A549 (cell line): ENCODE results near the gene MYNN. TPM values are rescaled to one million over a fixed set of nuclear protein-coding genes. Genes with fewer than 3 reads are reported as not detected.

Experiments used
- ATAC-seq, 2 experiments: fragments of 200-7000 bp in 1 of 2; fragments of >200 bp in 1 of 2; cut with Nextera tagmentation in 1 of 2; cut with Tn5 transposase in 1 of 2; 3 replicates each; pipeline versions ENCODE4 v1.8.0 to v1.9.1; 2018 to 2020; ENCODE audit warnings: mild to moderate bottlenecking in 1 of 2, moderate library complexity in 1 of 2
- CTCF ChIA-PET: fragments of 300-600 bp; sonication (Branson Sonifier 250); formaldehyde crosslinking; extraction: SDS; loops from one replicate; lab custom pipeline; 2021; ENCODE audit warnings: antibody characterized with exemption, inconsistent platforms; lab: Yijun Ruan, JAX
- POLR2A ChIA-PET: fragments of 350-600 bp; formaldehyde crosslinking; extraction: SDS; loops from one replicate; lab custom pipeline; 2021; ENCODE audit warnings: antibody characterized with exemption, inconsistent platforms; lab: Yijun Ruan, JAX
- DNase-seq, 2 experiments: peaks; one replicate each; pipeline versions ENCODE4 v3.0.0 to v3.0.0-alpha.2; 2011 to 2016; ENCODE audit warnings: low read depth in 1 of 2, low spot score in 1 of 2
- FAIRE-seq: peaks from 2 replicates; lab custom pipeline; 2011; peaks lifted over from hg19 to GRCh38; lab: Jason Lieb, UNC
- H3K27ac ChIP-seq, 2 experiments: fragments of >200 bp; sonication (Bioruptor Twin); formaldehyde crosslinking; 3 replicates each; pipeline ENCODE4 v1.5.1; 2016 to 2017
- H3K4me1 ChIP-seq: fragments of >200 bp; sonication (Bioruptor Twin); formaldehyde crosslinking; 3 replicates; pipeline ENCODE4 v1.6.1; 2016
- H3K4me2 ChIP-seq: fragments of >200 bp; sonication (Bioruptor Twin); formaldehyde crosslinking; 3 replicates; pipeline ENCODE4 v1.6.1; 2016
- H3K4me3 ChIP-seq: fragments of >200 bp; sonication (Bioruptor Twin); formaldehyde crosslinking; 3 replicates; pipeline ENCODE4 v1.5.1; 2016
- H3K9me3 ChIP-seq: fragments of >200 bp; sonication (Bioruptor Twin); formaldehyde crosslinking; 3 replicates; pipeline ENCODE4 v1.6.1; 2016
- CEBPB ChIP-seq, 2 experiments: fragments of >200 bp in 1 of 2; sonication (Bioruptor Twin) in 1 of 2; formaldehyde crosslinking in 1 of 2; IDR thresholded peaks; 2 replicates each; pipeline ENCODE4 v1.6.1; 2012 to 2016
- CHD4 ChIP-seq: fragments of 200-600 bp; sonication (generic); IDR thresholded peaks from 2 replicates; pipeline ENCODE4 v1.6.1; 2016; ENCODE audit warnings: antibody characterized with exemption, mild to moderate bottlenecking, borderline replicate concordance
- E2F6 ChIP-seq: IDR thresholded peaks from 2 replicates; pipeline ENCODE4 v1.6.1; 2012; ENCODE audit warnings: low read depth, borderline replicate concordance
- ESRRA ChIP-seq: fragments of 150-350 bp; IDR thresholded peaks from 2 replicates; pipeline ENCODE4 v1.6.1; 2014; ENCODE audit warnings: mild to moderate bottlenecking, low read length, borderline replicate concordance
- GATA3 ChIP-seq: IDR thresholded peaks from 2 replicates; pipeline ENCODE4 v1.6.1; 2012; ENCODE audit warnings: borderline replicate concordance
- HDAC2 ChIP-seq: fragments of 200-600 bp; sonication (generic); IDR thresholded peaks from 2 replicates; pipeline ENCODE4 v1.6.1; 2016
- HMGXB4 ChIP-seq: fragments of 250-450 bp; sonication (Bioruptor Pico); IDR thresholded peaks from 2 replicates; pipeline ENCODE4 v1.5.0; 2021; ENCODE audit warnings: mild to moderate bottlenecking, moderate library complexity, borderline replicate concordance
- KDM1A ChIP-seq: fragments of 200-600 bp; sonication (generic); IDR thresholded peaks from 2 replicates; pipeline ENCODE4 v1.6.1; 2016; ENCODE audit warnings: low read depth, mild to moderate bottlenecking
- MAX ChIP-seq: IDR thresholded peaks from 2 replicates; pipeline ENCODE4 v1.6.1; 2012
- MAZ ChIP-seq: fragments of 150-350 bp; IDR thresholded peaks from 2 replicates; pipeline ENCODE4 v1.6.1; 2014; ENCODE audit warnings: antibody characterized with exemption, low read depth, low read length, borderline replicate concordance
- NR3C1 ChIP-seq: fragments of >200 bp; sonication (Bioruptor Twin); formaldehyde crosslinking; IDR thresholded peaks from 3 replicates; pipeline ENCODE4 v1.6.1; 2017
- POLR2A ChIP-seq: IDR thresholded peaks from 2 replicates; pipeline ENCODE4 v1.6.1; 2012; ENCODE audit warnings: mild to moderate bottlenecking, low read length
- RARB ChIP-seq: fragments of 250-450 bp; sonication (Bioruptor Pico); IDR thresholded peaks from 2 replicates; pipeline ENCODE4 v1.8.0; 2021; ENCODE audit warnings: mild to moderate bottlenecking, moderate library complexity
- SREBF2 ChIP-seq: fragments of 450-650 bp; IDR thresholded peaks from 2 replicates; pipeline ENCODE4 v1.6.1; 2014; ENCODE audit warnings: mild to moderate bottlenecking, moderate library complexity
- ZNF302 ChIP-seq: fragments of 250-450 bp; sonication (Bioruptor Pico); IDR thresholded peaks from 2 replicates; pipeline ENCODE4 v1.9.0; 2021; ENCODE audit warnings: inconsistent platforms, mild to moderate bottlenecking, moderate library complexity
- ZSCAN20 ChIP-seq: fragments of 250-450 bp; sonication (Bioruptor Pico); IDR thresholded peaks from 2 replicates; pipeline ENCODE4 v1.8.0; 2022; ENCODE audit warnings: mild to moderate bottlenecking, moderate library complexity
- WGBS: methylation state at CpG from one replicate; pipeline ENCODE4 v1.1.6; 2017; ENCODE audit errors: missing lambda C conversion rate; 5-methylcytosine and 5-hydroxymethylcytosine counted together
- polyA plus RNA-seq, 4 experiments: library from polyadenylated mRNA; depleted of rRNA in 3 of 4; stranded (reverse); fragments of >200 nt; fragmentation: RNase III in 1 of 4; extraction: RNeasy Plus Mini Kit Qiagen cat#74134 plus additional on column Dnase treatment in 1 of 4; gene quantifications; 2 replicates in 3 of 4; 3 replicates in 1 of 4; pipeline ENCODE4 v1.2.3, GENCODE V29; 2011 to 2017
- TF ChIP-seq, protein P1 (sequence below): fragments of 250-450 bp; sonication (Bioruptor Pico); IDR thresholded peaks from 2 replicates; pipeline ENCODE4 v1.5.0; 2020; ENCODE audit warnings: low read depth, mild to moderate bottlenecking, moderate library complexity
- TF ChIP-seq, protein P2 (sequence below): fragments of 200-600 bp; sonication (generic); IDR thresholded peaks from 2 replicates; pipeline ENCODE4 v1.6.1; 2016; ENCODE audit warnings: antibody characterized with exemption, mild to moderate bottlenecking, moderate library complexity
- TF ChIP-seq, protein P3 (sequence below): IDR thresholded peaks from 2 replicates; pipeline ENCODE4 v1.6.1; 2012
- TF ChIP-seq, protein P4 (sequence below): fragments of 450-650 bp; IDR thresholded peaks from 2 replicates; pipeline ENCODE4 v1.6.1; 2014; ENCODE audit warnings: antibody characterized with exemption

Gene MYNN
- polyA plus RNA-seq, 2 of the 4 experiments (the other 2 are of a cell fraction) = 12.0 to 31.6 TPM

DNA sequence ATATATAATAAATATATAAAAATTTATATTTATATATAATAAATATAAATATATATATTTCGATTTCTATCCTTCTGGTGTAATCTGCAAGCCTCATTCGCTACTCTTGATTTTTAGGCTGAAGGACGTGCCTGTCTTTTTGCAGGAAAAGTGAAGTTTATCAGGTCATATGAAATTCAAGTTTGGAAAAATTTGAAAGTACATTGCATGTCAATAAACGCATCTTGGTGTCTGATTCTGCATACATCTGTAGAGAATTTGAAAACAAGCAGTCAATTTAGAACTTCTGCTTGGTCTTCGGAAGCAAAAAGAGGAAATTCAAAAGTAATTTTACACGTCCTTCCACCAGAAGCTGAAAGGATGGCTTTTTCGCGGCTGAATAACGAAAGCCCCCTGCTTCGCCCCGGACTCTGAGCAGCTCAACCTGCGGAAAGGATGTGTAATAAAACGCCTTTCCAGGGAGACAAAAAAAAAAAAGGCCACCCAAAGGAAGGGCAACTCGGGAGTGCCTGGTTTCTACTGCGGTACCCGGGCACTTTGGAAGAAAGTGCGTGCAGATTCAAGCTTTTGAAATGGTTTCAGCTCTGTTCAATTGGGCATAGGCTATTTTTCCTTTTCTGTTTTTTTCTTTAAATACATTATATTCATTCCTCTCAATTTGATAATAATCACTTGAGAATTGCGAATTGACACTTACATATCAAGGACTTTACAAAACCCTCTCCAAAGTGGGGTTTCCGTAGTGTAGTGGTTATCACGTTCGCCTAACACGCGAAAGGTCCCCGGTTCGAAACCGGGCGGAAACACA is 1.5 kb upstream of the MYNN start:
- ATAC-seq = peak; percentile 33 to 49; a peak in 3 of 6 replicates
- FAIRE-seq = no peak
- ChIA-PET POLR2A (interaction anchor here (0.6 to 2.7 kb wide), 5 partner anchors 7 to 295 kb away, joined by 3 to 18 read pairs (median 8); partner anchors contain the start of gene TERC), CTCF (interaction anchor here (0.9 to 2.7 kb wide), 2 partner anchors 8 to 37 kb away, joined by 4 to 10 read pairs; partner anchors contain the start of gene TERC)
- 2% methylated on average over 27 of the region's 27 CpGs for WGBS
- peak overlapping the region; percentile 90 for H3K4me3 ChIP-seq
- peak; percentile 35 to 85 for DNase-seq
- no peaks in the 10 kb centered on the region for H3K9me3 ChIP-seq
- TF ChIP-seq MAZ = no peak
- peak in 1 of 2 experiments; percentile 32; a peak in 1 of 4 replicates for TF ChIP-seq CEBPB (IDR thresholded peaks at IDR 0.05)
- no peak for TF ChIP-seq CHD4
- TF ChIP-seq, protein P1, sequence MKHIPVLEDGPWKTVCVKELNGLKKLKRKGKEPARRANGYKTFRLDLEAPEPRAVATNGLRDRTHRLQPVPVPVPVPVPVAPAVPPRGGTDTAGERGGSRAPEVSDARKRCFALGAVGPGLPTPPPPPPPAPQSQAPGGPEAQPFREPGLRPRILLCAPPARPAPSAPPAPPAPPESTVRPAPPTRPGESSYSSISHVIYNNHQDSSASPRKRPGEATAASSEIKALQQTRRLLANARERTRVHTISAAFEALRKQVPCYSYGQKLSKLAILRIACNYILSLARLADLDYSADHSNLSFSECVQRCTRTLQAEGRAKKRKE (CRISPR knock-in tag) = no peak
- TF ChIP-seq HMGXB4 (CRISPR knock-in tag) = peak; percentile 70; the same call in 1 of the 2 replicates
- no peak for TF ChIP-seq NR3C1
- no peak for TF ChIP-seq ZNF302 (CRISPR knock-in tag)
- TF ChIP-seq, protein P2, sequence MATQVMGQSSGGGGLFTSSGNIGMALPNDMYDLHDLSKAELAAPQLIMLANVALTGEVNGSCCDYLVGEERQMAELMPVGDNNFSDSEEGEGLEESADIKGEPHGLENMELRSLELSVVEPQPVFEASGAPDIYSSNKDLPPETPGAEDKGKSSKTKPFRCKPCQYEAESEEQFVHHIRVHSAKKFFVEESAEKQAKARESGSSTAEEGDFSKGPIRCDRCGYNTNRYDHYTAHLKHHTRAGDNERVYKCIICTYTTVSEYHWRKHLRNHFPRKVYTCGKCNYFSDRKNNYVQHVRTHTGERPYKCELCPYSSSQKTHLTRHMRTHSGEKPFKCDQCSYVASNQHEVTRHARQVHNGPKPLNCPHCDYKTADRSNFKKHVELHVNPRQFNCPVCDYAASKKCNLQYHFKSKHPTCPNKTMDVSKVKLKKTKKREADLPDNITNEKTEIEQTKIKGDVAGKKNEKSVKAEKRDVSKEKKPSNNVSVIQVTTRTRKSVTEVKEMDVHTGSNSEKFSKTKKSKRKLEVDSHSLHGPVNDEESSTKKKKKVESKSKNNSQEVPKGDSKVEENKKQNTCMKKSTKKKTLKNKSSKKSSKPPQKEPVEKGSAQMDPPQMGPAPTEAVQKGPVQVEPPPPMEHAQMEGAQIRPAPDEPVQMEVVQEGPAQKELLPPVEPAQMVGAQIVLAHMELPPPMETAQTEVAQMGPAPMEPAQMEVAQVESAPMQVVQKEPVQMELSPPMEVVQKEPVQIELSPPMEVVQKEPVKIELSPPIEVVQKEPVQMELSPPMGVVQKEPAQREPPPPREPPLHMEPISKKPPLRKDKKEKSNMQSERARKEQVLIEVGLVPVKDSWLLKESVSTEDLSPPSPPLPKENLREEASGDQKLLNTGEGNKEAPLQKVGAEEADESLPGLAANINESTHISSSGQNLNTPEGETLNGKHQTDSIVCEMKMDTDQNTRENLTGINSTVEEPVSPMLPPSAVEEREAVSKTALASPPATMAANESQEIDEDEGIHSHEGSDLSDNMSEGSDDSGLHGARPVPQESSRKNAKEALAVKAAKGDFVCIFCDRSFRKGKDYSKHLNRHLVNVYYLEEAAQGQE = 0 out of 2 replicates have a peak, but pooled peaks have one; percentile 13
- TF ChIP-seq SREBF2 = peak; percentile 78
- TF ChIP-seq, all 56 proteins: peak for 4
- peak overlapping the region; percentile 95 to 98 for H3K27ac ChIP-seq
- peaks cover 15% of the 10 kb centered on the region; the same call in 2 of the 3 replicates for H3K4me1 ChIP-seq
- peak overlapping the region; percentile 76 for H3K4me2 ChIP-seq

GRCh38 chr3:169772305-169772896 is 795 bp upstream of the MYNN start:
- peak overlapping the region; percentile 95 to 98 for H3K27ac ChIP-seq
- FAIRE-seq = no peak
- peak overlapping the region; percentile 76 for H3K4me2 ChIP-seq
- no peak for TF ChIP-seq RARB (CRISPR knock-in tag)
- TF ChIP-seq KDM1A = no peak
- peak; percentile 37 for TF ChIP-seq POLR2A
- TF ChIP-seq ESRRA = no peak
- no peak for TF ChIP-seq ZNF302 (CRISPR knock-in tag)
- TF ChIP-seq, protein P1 (CRISPR knock-in tag) = 0 out of 2 replicates have a peak, but pooled peaks have one; percentile 18
- TF ChIP-seq, protein P3, sequence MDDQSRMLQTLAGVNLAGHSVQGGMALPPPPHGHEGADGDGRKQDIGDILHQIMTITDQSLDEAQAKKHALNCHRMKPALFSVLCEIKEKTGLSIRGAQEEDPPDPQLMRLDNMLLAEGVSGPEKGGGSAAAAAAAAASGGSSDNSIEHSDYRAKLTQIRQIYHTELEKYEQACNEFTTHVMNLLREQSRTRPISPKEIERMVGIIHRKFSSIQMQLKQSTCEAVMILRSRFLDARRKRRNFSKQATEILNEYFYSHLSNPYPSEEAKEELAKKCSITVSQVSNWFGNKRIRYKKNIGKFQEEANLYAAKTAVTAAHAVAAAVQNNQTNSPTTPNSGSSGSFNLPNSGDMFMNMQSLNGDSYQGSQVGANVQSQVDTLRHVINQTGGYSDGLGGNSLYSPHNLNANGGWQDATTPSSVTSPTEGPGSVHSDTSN = no peak
- TF ChIP-seq GATA3 = peak; percentile 3; the same call in 1 of the 2 replicates
- TF ChIP-seq HDAC2 = no peak
- 0 out of 2 replicates have a peak, but pooled peaks have one; percentile 56 for TF ChIP-seq ZSCAN20 (CRISPR knock-in tag)
- no peak for TF ChIP-seq MAZ
- TF ChIP-seq E2F6 = peak; percentile 84
- TF ChIP-seq, protein P4, sequence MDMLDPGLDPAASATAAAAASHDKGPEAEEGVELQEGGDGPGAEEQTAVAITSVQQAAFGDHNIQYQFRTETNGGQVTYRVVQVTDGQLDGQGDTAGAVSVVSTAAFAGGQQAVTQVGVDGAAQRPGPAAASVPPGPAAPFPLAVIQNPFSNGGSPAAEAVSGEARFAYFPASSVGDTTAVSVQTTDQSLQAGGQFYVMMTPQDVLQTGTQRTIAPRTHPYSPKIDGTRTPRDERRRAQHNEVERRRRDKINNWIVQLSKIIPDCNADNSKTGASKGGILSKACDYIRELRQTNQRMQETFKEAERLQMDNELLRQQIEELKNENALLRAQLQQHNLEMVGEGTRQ = peak; percentile 12; the same call in 1 of the 2 replicates
- TF ChIP-seq MAX = peak; percentile 97
- TF ChIP-seq, all 56 proteins: peak for 7
- CTCF ChIA-PET = interaction anchor here (0.9 to 2.7 kb wide), 2 partner anchors 9 to 36 kb away, joined by 4 to 10 read pairs; partner anchors contain the start of gene TERC
- ATAC-seq = peak; percentile 62 to 79
- peak; percentile 56 to 89 for DNase-seq
- Histone ChIP-seq H3K9me3 (no peaks in the 10 kb centered on the region), H3K4me3 (peak overlapping the region; percentile 90), H3K4me1 (peaks cover 15% of the 10 kb centered on the region; the same call in 2 of the 3 replicates)
- under 1% methylated on average over 15 of the region's 15 CpGs for WGBS
- POLR2A ChIA-PET = interaction anchor here (0.6 to 2.7 kb wide), 8 partner anchors 8 to 1098 kb away, joined by 3 to 18 read pairs (median 6); partner anchors contain the start of genes RPL22L1 and TERC
